Epithelial cell of esophagus (primary cell): Measurements from ENCODE around the gene TRNT1.

Experiments
- DNase-seq: peaks from one replicate; pipeline ENCODE4 v3.0.0; 2010; ENCODE audit warnings: low read depth
- H3K4me3 ChIP-seq: 2 replicates; pipeline ENCODE4 v1.5.1; 2011; ENCODE audit warnings: mild to moderate bottlenecking, low read length, control low read depth
- TF ChIP-seq, protein P1 (sequence below): IDR thresholded peaks from 2 replicates; pipeline ENCODE4 v1.5.1; 2011; ENCODE audit warnings: low read depth, mild to moderate bottlenecking, low read length, control low read depth, inconsistent platforms; ENCODE audit not compliant: insufficient read depth; ENCODE audit errors: missing control alignments

The TRNT1 gene

GRCh38 chr3:3189102-3189727 lies 62.5 kb downstream of the TRNT1 start:
- no peak for DNase-seq
- TF ChIP-seq, protein P1, sequence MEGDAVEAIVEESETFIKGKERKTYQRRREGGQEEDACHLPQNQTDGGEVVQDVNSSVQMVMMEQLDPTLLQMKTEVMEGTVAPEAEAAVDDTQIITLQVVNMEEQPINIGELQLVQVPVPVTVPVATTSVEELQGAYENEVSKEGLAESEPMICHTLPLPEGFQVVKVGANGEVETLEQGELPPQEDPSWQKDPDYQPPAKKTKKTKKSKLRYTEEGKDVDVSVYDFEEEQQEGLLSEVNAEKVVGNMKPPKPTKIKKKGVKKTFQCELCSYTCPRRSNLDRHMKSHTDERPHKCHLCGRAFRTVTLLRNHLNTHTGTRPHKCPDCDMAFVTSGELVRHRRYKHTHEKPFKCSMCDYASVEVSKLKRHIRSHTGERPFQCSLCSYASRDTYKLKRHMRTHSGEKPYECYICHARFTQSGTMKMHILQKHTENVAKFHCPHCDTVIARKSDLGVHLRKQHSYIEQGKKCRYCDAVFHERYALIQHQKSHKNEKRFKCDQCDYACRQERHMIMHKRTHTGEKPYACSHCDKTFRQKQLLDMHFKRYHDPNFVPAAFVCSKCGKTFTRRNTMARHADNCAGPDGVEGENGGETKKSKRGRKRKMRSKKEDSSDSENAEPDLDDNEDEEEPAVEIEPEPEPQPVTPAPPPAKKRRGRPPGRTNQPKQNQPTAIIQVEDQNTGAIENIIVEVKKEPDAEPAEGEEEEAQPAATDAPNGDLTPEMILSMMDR, result no peak
- no peak overlapping the region for H3K4me3 ChIP-seq

DNA sequence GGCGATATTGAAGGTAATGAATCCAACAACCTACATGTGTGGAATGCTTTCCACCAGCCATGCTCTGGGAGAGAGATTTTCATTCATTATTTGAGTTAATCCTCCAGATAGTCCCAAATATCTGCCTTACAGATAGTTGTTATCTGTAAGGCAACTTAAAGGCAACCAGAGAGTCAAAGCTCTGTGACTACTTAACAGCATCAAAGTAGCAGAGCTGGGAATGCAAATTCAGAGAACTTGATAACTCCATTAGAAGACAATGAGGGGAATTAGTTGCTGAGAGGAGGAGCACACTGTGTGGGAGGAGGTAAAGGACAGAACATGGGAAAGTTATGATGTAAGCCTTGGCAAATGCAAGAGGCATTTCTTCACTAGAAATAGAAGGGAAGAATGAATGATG lies 63.2 kb downstream of the TRNT1 start:
- TF ChIP-seq, protein P1, result no peak
- no peak for DNase-seq
- no peak overlapping the region for H3K4me3 ChIP-seq

DNA sequence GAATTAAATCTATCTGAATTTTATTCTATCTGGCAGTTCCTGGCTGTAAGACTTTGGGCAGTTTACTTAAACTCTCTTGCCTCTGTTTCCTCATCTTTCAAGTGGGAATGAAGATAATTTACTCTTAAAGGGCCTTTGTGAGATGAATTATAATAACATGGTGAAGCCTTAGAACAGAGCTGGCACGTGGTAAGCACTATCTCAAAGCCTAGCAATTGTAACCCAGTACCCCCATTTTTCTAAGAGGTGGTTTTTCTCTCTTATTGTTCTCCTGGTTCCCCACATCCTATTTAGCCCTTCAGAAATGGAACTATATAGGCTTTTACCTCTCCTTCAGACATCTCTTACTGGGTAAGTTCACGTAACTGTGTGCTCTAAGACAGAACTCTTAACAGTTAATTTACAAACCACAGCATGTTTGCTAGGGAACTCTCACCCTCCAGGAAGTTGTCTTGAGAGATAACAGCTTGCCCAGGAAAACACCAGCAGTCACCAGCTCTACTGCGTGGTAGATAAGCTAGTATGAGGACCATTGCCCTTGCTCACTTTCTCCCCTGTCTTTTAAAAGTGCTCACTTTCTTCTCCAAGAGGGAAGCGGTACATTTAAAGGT lies 65.0 kb downstream of the TRNT1 start:
- TF ChIP-seq, protein P1, result no peak
- DNase-seq, result no peak
- no peak overlapping the region for H3K4me3 ChIP-seq

- H3K4me3 ChIP-seq, result no peak overlapping the region
- TF ChIP-seq, protein P1, result no peak
- DNase-seq, result no peak
These were observed 65.5 kb downstream of the TRNT1 start for GRCh38 chr3:3192286-3192675.

- TF ChIP-seq, protein P1, result no peak
- H3K4me3 ChIP-seq, result no peak overlapping the region
- no peak for DNase-seq
These were observed 68.1 kb downstream of the TRNT1 start for GRCh38 chr3:3194861-3195260.

GRCh38 chr3:3196148-3196861 lies 69.6 kb downstream of the TRNT1 start:
- TF ChIP-seq, protein P1, result peak; percentile 62
- DNase-seq, result peak; percentile 38
- H3K4me3 ChIP-seq, result no peak overlapping the region
